Loucy (cell line): ENCODE results near the gene SPDYE17.
"Not testable (repeated sequence)": the region's sequence is repeated elsewhere in the genome, so short reads cannot be mapped to it uniquely, and the experiment has no call there.

Source experiments
- H2AFZ ChIP-seq: fragments of 200-600 bp; sonication (generic); 2 replicates; pipeline ENCODE4 v1.6.0; 2016; ENCODE audit warnings: antibody characterized with exemption, mild to moderate bottlenecking, low read length, moderate library complexity
- H3F3A ChIP-seq: fragments of 200-600 bp; 2 replicates; pipeline ENCODE4 v1.6.0; 2016; ENCODE audit warnings: antibody characterized with exemption, low read depth, mild to moderate bottlenecking
- H3K27me3 ChIP-seq: fragments of 200-600 bp; sonication (generic); 2 replicates; pipeline ENCODE4 v1.6.1; 2014; ENCODE audit warnings: low read length, mild to moderate bottlenecking; ENCODE audit not compliant: insufficient read depth, poor library complexity, severe bottlenecking
- H3K36me3 ChIP-seq: fragments of 200-600 bp; sonication (generic); 2 replicates; pipeline ENCODE4 v1.6.1; 2016; ENCODE audit warnings: low read length; ENCODE audit not compliant: insufficient read depth
- H3K4me1 ChIP-seq: fragments of 200-600 bp; sonication (generic); 2 replicates; pipeline ENCODE4 v1.5.1; 2014; ENCODE audit warnings: low read length, mild to moderate bottlenecking; ENCODE audit not compliant: insufficient read depth, poor library complexity, severe bottlenecking
- H3K4me2 ChIP-seq: fragments of 200-600 bp; sonication (generic); 2 replicates; pipeline ENCODE4 v1.6.0; 2014; ENCODE audit warnings: antibody characterized with exemption, low read length, low read depth, mild to moderate bottlenecking; ENCODE audit not compliant: poor library complexity, severe bottlenecking
- H3K4me3 ChIP-seq: fragments of 200-600 bp; sonication (generic); 2 replicates; pipeline ENCODE4 v1.5.1; 2014; ENCODE audit warnings: low read length, mild to moderate bottlenecking, mixed read lengths; ENCODE audit not compliant: poor library complexity, severe bottlenecking
- H3K79me2 ChIP-seq: fragments of 200-600 bp; sonication (generic); 2 replicates; pipeline ENCODE4 v1.6.1; 2014; ENCODE audit warnings: low read length; ENCODE audit not compliant: insufficient read depth
- H3K9ac ChIP-seq: fragments of 200-600 bp; sonication (generic); 2 replicates; pipeline ENCODE4 v1.6.0; 2014; ENCODE audit warnings: mild to moderate bottlenecking, low read depth, low read length, moderate library complexity; ENCODE audit not compliant: poor library complexity, severe bottlenecking
- H3K9me2 ChIP-seq: fragments of 200-600 bp; sonication (generic); replicated peaks from 2 replicates; pipeline ENCODE4 v1.6.1; 2016; ENCODE audit warnings: low read depth, low read length, mixed read lengths
- H3K9me3 ChIP-seq: fragments of 200-600 bp; sonication (generic); 2 replicates; pipeline ENCODE4 v1.6.1; 2014; ENCODE audit warnings: mild to moderate bottlenecking, antibody characterized with exemption, low read length, low read depth; ENCODE audit not compliant: insufficient read depth
- H4K20me1 ChIP-seq: fragments of 200-600 bp; sonication (generic); 2 replicates; pipeline ENCODE4 v1.6.0; 2014; ENCODE audit warnings: antibody characterized with exemption, low read length, mild to moderate bottlenecking; ENCODE audit not compliant: insufficient read depth, poor library complexity, severe bottlenecking

SPDYE17 gene

GRCh38 chr7:77065869-77066268, 33.7 kb upstream of the SPDYE17 start:
- H4K20me1 ChIP-seq, H3K27me3 ChIP-seq, H3F3A ChIP-seq, H3K4me2 ChIP-seq, H3K9me2 ChIP-seq, H2AFZ ChIP-seq, H3K9ac ChIP-seq, H3K9me3 ChIP-seq, H3K36me3 ChIP-seq, H3K4me3 ChIP-seq, H3K79me2 ChIP-seq, H3K4me1 ChIP-seq: not testable (repeated sequence)

DNA sequence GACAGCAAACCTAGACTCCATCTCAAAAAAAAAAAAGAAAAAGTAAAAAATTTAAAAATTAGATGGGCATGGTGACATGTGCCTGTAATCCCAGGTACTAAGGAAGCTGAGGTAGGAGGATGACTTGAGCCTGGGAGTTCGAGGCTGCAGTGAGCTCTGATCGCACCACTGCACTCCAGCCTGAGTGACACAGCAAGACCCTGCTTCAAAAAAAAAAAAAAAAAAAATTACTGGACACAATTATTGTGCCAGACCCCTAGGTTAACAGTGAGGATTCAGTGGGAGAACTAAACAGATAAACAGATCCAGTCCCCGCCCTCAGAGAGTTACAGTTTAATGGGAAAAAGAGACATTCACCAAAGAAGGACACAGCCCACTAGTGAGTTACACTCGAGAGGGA, 31.6 kb upstream of the SPDYE17 start:
- H3F3A ChIP-seq, H3K9me2 ChIP-seq: not testable (repeated sequence)

GRCh38 chr7:77062557-77062956, 30.4 kb upstream of the SPDYE17 start, which contains the start of gene SPDYE18:
Gene SPDYE18, minus strand, starts transcription at chr7:77062558. Its CDS starts 2,046 bp downstream, at chr7:77060512.
- not testable (repeated sequence) for H3K4me1 ChIP-seq, H3F3A ChIP-seq, H3K4me2 ChIP-seq, H3K36me3 ChIP-seq, H3K27me3 ChIP-seq, H4K20me1 ChIP-seq, H3K79me2 ChIP-seq, H3K9ac ChIP-seq, H2AFZ ChIP-seq, H3K9me2 ChIP-seq, H3K4me3 ChIP-seq, H3K9me3 ChIP-seq

More for the DNA sequence above, 31.6 kb upstream of the SPDYE17 start:
- H3K36me3 ChIP-seq, H3K4me1 ChIP-seq, H2AFZ ChIP-seq, H3K4me2 ChIP-seq, H3K79me2 ChIP-seq, H4K20me1 ChIP-seq, H3K4me3 ChIP-seq, H3K9me3 ChIP-seq, H3K27me3 ChIP-seq, H3K9ac ChIP-seq: not testable (repeated sequence)

- not testable (repeated sequence) for H2AFZ ChIP-seq
Observed at GRCh38 chr7:77026349-77026748, 5.8 kb downstream of the SPDYE17 start.

DNA sequence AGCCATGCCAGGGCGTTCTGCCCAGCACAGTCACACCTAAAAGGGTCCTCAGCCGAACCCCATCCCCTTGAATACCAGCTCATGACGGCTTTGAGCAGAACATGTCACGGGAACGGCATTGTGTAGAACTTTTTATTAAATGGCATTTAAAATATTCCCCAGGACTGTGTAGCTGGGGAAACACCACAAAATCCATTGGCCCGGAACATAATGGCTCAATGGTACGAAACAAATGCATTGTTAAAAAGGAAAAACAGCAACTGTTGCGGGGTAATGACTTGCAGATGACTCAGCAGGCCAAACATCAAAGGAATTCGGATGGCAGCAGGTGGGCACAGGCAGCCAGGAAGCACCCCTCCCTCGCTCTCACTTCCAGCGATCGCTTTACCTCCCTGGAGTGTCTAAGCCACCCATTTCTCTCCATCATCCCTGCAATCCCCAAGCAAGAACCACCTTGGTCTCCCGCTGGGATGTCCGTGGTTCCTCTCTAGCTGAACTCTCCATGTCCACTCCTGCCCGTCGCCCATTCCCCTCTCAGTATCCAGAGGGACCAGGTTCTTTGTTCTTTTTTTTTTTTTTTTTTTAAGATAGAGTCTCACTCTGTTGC, 22.0 kb downstream of the SPDYE17 start:
- H3K4me2 ChIP-seq, H4K20me1 ChIP-seq, H3K4me3 ChIP-seq, H3K4me1 ChIP-seq, H2AFZ ChIP-seq, H3K9ac ChIP-seq, H3K27me3 ChIP-seq, H3K36me3 ChIP-seq, H3K79me2 ChIP-seq, H3F3A ChIP-seq, H3K9me3 ChIP-seq, H3K9me2 ChIP-seq: not testable (repeated sequence)

More at GRCh38 chr7:77026349-77026748, 5.8 kb downstream of the SPDYE17 start:
- not testable (repeated sequence) for H3K36me3 ChIP-seq, H3K79me2 ChIP-seq, H3K9me3 ChIP-seq, H3K4me1 ChIP-seq, H3K27me3 ChIP-seq, H3K4me2 ChIP-seq, H3K9ac ChIP-seq, H3K9me2 ChIP-seq, H3K4me3 ChIP-seq, H3F3A ChIP-seq, H4K20me1 ChIP-seq

DNA sequence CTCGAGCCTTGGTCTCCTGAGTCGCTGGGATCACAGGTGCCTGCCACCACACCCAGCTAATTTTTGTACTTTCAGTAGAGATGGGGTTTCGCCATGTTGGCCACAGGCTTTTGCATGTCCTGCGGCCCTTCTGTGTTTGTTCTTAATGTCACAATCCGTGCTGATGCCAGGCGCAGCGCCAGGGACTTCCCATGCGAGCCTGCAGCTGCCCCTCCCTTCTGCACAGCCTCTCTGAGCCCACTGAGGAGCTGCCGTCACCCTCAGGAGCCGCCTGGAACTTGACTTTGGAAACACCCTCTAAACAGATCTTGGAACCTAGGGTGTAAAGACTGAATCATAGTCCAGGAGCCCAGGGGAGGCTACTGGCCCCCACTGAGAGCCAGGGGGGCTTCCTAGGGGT, 24.2 kb downstream of the SPDYE17 start:
- H3K4me2 ChIP-seq, H3K4me3 ChIP-seq, H3K27me3 ChIP-seq, H3K9ac ChIP-seq, H2AFZ ChIP-seq, H3K9me3 ChIP-seq, H3K79me2 ChIP-seq, H3K4me1 ChIP-seq, H4K20me1 ChIP-seq, H3K36me3 ChIP-seq, H3F3A ChIP-seq, H3K9me2 ChIP-seq: not testable (repeated sequence)

GRCh38 chr7:77006127-77007110, 25.7 kb downstream of the SPDYE17 start:
- not testable (repeated sequence) for H2AFZ ChIP-seq, H3F3A ChIP-seq, H4K20me1 ChIP-seq, H3K9me3 ChIP-seq, H3K9me2 ChIP-seq, H3K9ac ChIP-seq, H3K79me2 ChIP-seq, H3K4me3 ChIP-seq, H3K36me3 ChIP-seq, H3K4me1 ChIP-seq, H3K4me2 ChIP-seq, H3K27me3 ChIP-seq
